ENCODE results near the gene CCDC9B. TPM values are rescaled to one million over a fixed set of nuclear protein-coding genes. Genes with fewer than 3 reads are reported as not detected.

The CCDC9B gene
- polyA plus RNA-seq, 1 of the 3 experiments (the other 2 are of a cell fraction) = 13.7 TPM

- no peak overlapping the region for H3K9ac ChIP-seq
- H3K79me2 ChIP-seq (ENCODE audit: insufficient read depth) = no peaks in the 10 kb centered on the region
- H3F3A ChIP-seq (replicated peaks; ENCODE audit: insufficient read depth) = peaks cover 8% of the 10 kb centered on the region
- no peak overlapping the region for H3K27ac ChIP-seq (ENCODE audit: low read depth in 2 of 2, low read length in 1 of 2)
- no peaks in the 10 kb centered on the region for H3K9me3 ChIP-seq
- CTCF ChIA-PET = interaction anchor here (1.2 to 1.9 kb wide), 2 partner anchors 9 to 55 kb away, joined by 3 to 8 read pairs; no protein-coding TSS in a partner anchor
- WGBS (ENCODE audit: low lambda C conversion rate) = 92% methylated on average over 2 of the region's 3 CpGs
- no peak overlapping the region for H3K4me3 ChIP-seq (ENCODE audit: low read depth in 2 of 2, low read length in 1 of 2)
- no peak for DNase-seq
- TF ChIP-seq NFIC (IDR thresholded peaks at IDR 0.05; ENCODE audit: borderline replicate concordance) (no peak), EP300 (IDR thresholded peaks at IDR 0.05; ENCODE audit: borderline replicate concordance in 1 of 2, low read depth in 1 of 2, low read length in 1 of 2) (no peak), FOXM1 (IDR thresholded peaks at IDR 0.05; ENCODE audit: low read depth) (no peak), RCOR1 (IDR thresholded peaks at IDR 0.05; ENCODE audit: low read length) (no peak), YY1 (IDR thresholded peaks at IDR 0.05; ENCODE audit: low read depth) (no peak), PBX3 (IDR thresholded peaks at IDR 0.05) (no peak), ZBTB33 (IDR thresholded peaks at IDR 0.05; ENCODE audit: borderline replicate concordance, low read depth) (no peak), TCF12 (IDR thresholded peaks at IDR 0.05) (no peak), RAD21 (IDR thresholded peaks at IDR 0.05; ENCODE audit: low read length) (no peak), RXRA (IDR thresholded peaks at IDR 0.05; ENCODE audit: borderline replicate concordance, low read depth) (no peak), EZH2phosphoT487 (IDR thresholded peaks at IDR 0.05; ENCODE audit: borderline replicate concordance, low read depth) (no peak), CTCF (IDR thresholded peaks at IDR 0.05) (no peak), CHD2 (IDR thresholded peaks at IDR 0.05; ENCODE audit: low read length, partially characterized antibody) (no peak), GABPA (IDR thresholded peaks at IDR 0.05; ENCODE audit: low read depth) (no peak), FOXJ3 (CRISPR knock-in tag; IDR thresholded peaks at IDR 0.05) (no peak), TEAD4 (IDR thresholded peaks at IDR 0.05; ENCODE audit: borderline replicate concordance, insufficient read depth) (no peak)
- H3K9me2 ChIP-seq = no peaks in the 10 kb centered on the region
- POLR2A ChIA-PET = no interaction called here
- H3K36me3 ChIP-seq (replicated peaks in 1 of 2; ENCODE audit: control insufficient read depth in 1 of 2, insufficient read depth in 2 of 2, low read length in 1 of 2) = no peaks in the 10 kb centered on the region
- no peak overlapping the region for H3K4me2 ChIP-seq
- no peaks in the 10 kb centered on the region for H3K27me3 ChIP-seq (ENCODE audit: insufficient read depth)
- peaks cover 0 to 8% of the 10 kb centered on the region in 2 experiments; a peak in 3 of 4 replicates for H3K4me1 ChIP-seq (ENCODE audit: control insufficient read depth in 1 of 2, insufficient read depth in 2 of 2, low read depth in 1 of 2, low read length in 1 of 2)
- H2AFZ ChIP-seq (ENCODE audit: low read depth) = no peak overlapping the region
- no peaks in the 10 kb centered on the region for H4K20me1 ChIP-seq (ENCODE audit: insufficient read depth)
Measured at GRCh38 chr15:40377606-40378005, 36.9 kb upstream of the CCDC9B start.

Measured in SK-N-SH (cell line).